Measurements from ENCODE around the gene WDR33. TPM values are rescaled to one million over a fixed set of nuclear protein-coding genes. Genes with fewer than 3 reads are reported as not detected.

Gene WDR33
- total and polyA plus RNA-seq, 10 of the 15 experiments (the other 5 are each of a cell fraction or from before 2014, with no cell fraction given) = 29.2 to 73.8 (median 45.6) TPM

GRCh38 chr2:127659408-127660290, 151.3 kb downstream of the WDR33 start:
- DNase-seq (ENCODE audit: low read depth, low spot score) = no peak
- 43% methylated on average over 13 of the region's 14 CpGs for WGBS (ENCODE audit: insufficient coverage, insufficient replicate concordance, low lambda C conversion rate, missing lambda C conversion rate)
- intact Hi-C loops (cut with micrococcal nuclease; ENCODE audit: unreplicated experiment) = no loop called here
- ChIA-PET POLR2A (no interaction called here), CTCF (interaction anchor here (0.8 to 1.0 kb wide), 2 partner anchors 9 to 69 kb away, joined by 3 to 5 read pairs; no protein-coding TSS in a partner anchor), SMC1A (ENCODE audit: uncharacterized antibody, unreplicated experiment) (no interaction called here), RAD21 (ENCODE audit: unreplicated experiment) (no interaction called here)
- H3K9me3 ChIP-seq (replicated peaks; ENCODE audit: control insufficient read depth, insufficient read depth, low read length) = no peaks in the 10 kb centered on the region
- H2AFZ ChIP-seq (ENCODE audit: control insufficient read depth, low read depth, low read length) = no peak overlapping the region
- no peak overlapping the region for H3K4me2 ChIP-seq (ENCODE audit: control insufficient read depth, insufficient read depth)
- H3K9ac ChIP-seq (ENCODE audit: control insufficient read depth, insufficient read depth, low read length) = no peak overlapping the region
- H3K79me2 ChIP-seq (ENCODE audit: control insufficient read depth, insufficient read depth, low read length) = no peaks in the 10 kb centered on the region
- no peak for FAIRE-seq
- no TSS peak for BruUV-seq (replicated peaks)
- no peak overlapping the region for H3K4me3 ChIP-seq
- in situ Hi-C loops (cut with MboI) = no loop called here
- H3K27me3 ChIP-seq (replicated peaks in 1 of 2; ENCODE audit: control insufficient read depth in 2 of 2, insufficient read depth in 2 of 2, low read length in 1 of 2) = peaks cover 4 to 7% of the 10 kb centered on the region in 2 experiments
- H3K36me3 ChIP-seq (ENCODE audit: control insufficient read depth in 2 of 2, insufficient read depth in 2 of 2, low read length in 1 of 2) = no peaks in the 10 kb centered on the region
- no peaks in the 10 kb centered on the region for H3K4me1 ChIP-seq (ENCODE audit: control insufficient read depth, insufficient read depth, low read length)
- ATAC-seq = no peak
- no peak overlapping the region for H3K27ac ChIP-seq (ENCODE audit: control insufficient read depth, insufficient read depth)
- H4K20me1 ChIP-seq (ENCODE audit: control insufficient read depth, insufficient read depth) = no peaks in the 10 kb centered on the region
- TF ChIP-seq NFIC (IDR thresholded peaks at IDR 0.05; ENCODE audit: low read depth, low read length) = no peak
- no peak for TF ChIP-seq ZBED1 (IDR thresholded peaks at IDR 0.05; ENCODE audit: borderline replicate concordance)
- peak; percentile 36; the same call in 1 of the 2 replicates for TF ChIP-seq TCF12 (IDR thresholded peaks at IDR 0.05; ENCODE audit: low read depth, low read length)
- peak; percentile 78 for TF ChIP-seq NFYB (IDR thresholded peaks at IDR 0.05; ENCODE audit: insufficient read depth, low read depth, low read length)
- TF ChIP-seq CTCF (IDR thresholded peaks at IDR 0.05 in 2 of 3, conservative IDR thresholded peaks at IDR 0.05 in 1 of 3; ENCODE audit: control insufficient read depth in 2 of 3, extremely low read depth in 1 of 3, insufficient read depth in 1 of 3, low read depth in 3 of 3, low read length in 3 of 3) = no peak
